Panc1 (cell line): ENCODE data around the gene SLC2A11.

Experiments
- SIN3A ChIP-seq: IDR thresholded peaks from 2 replicates; pipeline ENCODE4 v1.6.1; 2012; ENCODE audit warnings: low read depth, mild to moderate bottlenecking, low read length, moderate library complexity, borderline replicate concordance; ENCODE audit not compliant: insufficient read depth
- TF ChIP-seq, protein P1 (sequence below): fragments of 450-650 bp; IDR thresholded peaks from 2 replicates; pipeline ENCODE4 v1.5.1; 2017; ENCODE audit warnings: mild to moderate bottlenecking

DNA sequence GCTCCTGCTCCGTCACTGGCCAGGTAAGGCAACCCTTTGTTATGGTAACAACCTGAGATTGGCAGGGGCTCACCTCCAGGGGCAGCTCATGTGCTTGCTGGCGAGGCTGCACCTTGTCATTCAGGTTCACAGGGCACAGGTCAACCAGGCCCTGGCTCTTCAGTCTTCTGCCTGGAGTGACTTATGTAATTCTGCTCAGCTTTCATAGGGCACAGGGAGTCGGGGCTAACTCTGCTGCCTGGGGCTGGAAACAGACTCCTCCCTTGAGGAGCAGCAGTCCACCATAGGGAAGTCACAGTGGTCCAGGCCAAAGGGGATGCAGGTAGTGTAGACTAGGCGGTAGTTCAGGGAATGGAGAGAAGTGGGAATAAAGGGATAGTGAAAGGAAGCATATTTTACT is 35.0 kb downstream of the SLC2A11 start:
- TF ChIP-seq, protein P1, sequence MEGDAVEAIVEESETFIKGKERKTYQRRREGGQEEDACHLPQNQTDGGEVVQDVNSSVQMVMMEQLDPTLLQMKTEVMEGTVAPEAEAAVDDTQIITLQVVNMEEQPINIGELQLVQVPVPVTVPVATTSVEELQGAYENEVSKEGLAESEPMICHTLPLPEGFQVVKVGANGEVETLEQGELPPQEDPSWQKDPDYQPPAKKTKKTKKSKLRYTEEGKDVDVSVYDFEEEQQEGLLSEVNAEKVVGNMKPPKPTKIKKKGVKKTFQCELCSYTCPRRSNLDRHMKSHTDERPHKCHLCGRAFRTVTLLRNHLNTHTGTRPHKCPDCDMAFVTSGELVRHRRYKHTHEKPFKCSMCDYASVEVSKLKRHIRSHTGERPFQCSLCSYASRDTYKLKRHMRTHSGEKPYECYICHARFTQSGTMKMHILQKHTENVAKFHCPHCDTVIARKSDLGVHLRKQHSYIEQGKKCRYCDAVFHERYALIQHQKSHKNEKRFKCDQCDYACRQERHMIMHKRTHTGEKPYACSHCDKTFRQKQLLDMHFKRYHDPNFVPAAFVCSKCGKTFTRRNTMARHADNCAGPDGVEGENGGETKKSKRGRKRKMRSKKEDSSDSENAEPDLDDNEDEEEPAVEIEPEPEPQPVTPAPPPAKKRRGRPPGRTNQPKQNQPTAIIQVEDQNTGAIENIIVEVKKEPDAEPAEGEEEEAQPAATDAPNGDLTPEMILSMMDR = no peak
- no peak for TF ChIP-seq SIN3A
